Astrocyte of the cerebellum (primary cell): ENCODE data around the gene PPP1R13L.
"Not testable (repeated sequence)": the region's sequence is repeated elsewhere in the genome, so short reads cannot be mapped to it uniquely, and the experiment has no call there.

Experiments used
- DNase-seq: peaks from one replicate; pipeline ENCODE4 v3.0.0-alpha.2; 2011; ENCODE audit warnings: low read depth
- H3K4me3 ChIP-seq: 2 replicates; pipeline ENCODE4 v1.5.1; 2011; ENCODE audit warnings: mild to moderate bottlenecking, low read depth, low read length, moderate library complexity
- CTCF ChIP-seq: IDR thresholded peaks from 2 replicates; pipeline ENCODE4 v1.5.1; 2012; ENCODE audit warnings: low read length, low read depth, moderate library complexity, mild to moderate bottlenecking; ENCODE audit errors: missing control alignments
- in situ Hi-C: cut with HindIII; loops from 2 replicates; pipeline ENCODE4 v1.10.0; 2017; ENCODE audit warnings: low sequenced_read_pairs

The PPP1R13L gene

GRCh38 chr19:45418802-45419201 is 13.9 kb upstream of the PPP1R13L start:
- in situ Hi-C loops: no loop called here
- DNase-seq: no peak
- H3K4me3 ChIP-seq: no peak overlapping the region
- TF ChIP-seq CTCF: no peak

DNA sequence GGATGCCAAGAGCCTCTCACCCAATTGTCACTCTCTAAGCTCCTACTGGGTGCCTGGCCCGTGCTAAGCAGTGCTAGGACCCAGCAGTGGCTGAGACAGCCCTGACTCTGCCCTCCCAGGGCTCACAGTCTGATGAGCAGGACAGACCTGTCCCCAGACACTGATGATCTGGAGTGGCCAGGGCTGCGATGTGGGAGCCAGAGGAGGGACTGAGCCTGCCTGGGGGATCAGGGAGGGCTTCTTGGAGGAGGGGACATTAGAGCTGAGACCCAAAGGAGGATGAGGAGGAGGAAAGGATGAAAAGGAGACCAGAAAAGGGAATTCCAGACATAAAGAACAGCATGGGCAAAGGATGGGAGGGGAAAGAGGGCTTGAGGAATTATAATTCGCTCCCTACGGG is 12.3 kb upstream of the PPP1R13L start:
- no peak overlapping the region for H3K4me3 ChIP-seq
- in situ Hi-C loops: no loop called here
- no peak for DNase-seq
- TF ChIP-seq CTCF: no peak

- no peak for TF ChIP-seq CTCF
Measured at GRCh38 chr19:45414468-45414867, 9.6 kb upstream of the PPP1R13L start.

GRCh38 chr19:45413497-45413896 is 8.6 kb upstream of the PPP1R13L start:
- in situ Hi-C loops: no loop called here
- H3K4me3 ChIP-seq: no peak overlapping the region
- no peak for DNase-seq
- TF ChIP-seq CTCF: no peak

More at GRCh38 chr19:45414468-45414867, 9.6 kb upstream of the PPP1R13L start:
- in situ Hi-C loops: no loop called here
- DNase-seq: no peak
- H3K4me3 ChIP-seq: no peak overlapping the region

GRCh38 chr19:45410330-45410729 is 5.5 kb upstream of the PPP1R13L start:
- DNase-seq, in situ Hi-C loops, H3K4me3 ChIP-seq: not testable (repeated sequence)

- H3K4me3 ChIP-seq: no peak overlapping the region
- no peak for TF ChIP-seq CTCF
- no peak for DNase-seq
- in situ Hi-C loops: no loop called here
Measured at GRCh38 chr19:45409557-45409920, 4.7 kb upstream of the PPP1R13L start.

GRCh38 chr19:45408830-45409556 is 4.1 kb upstream of the PPP1R13L start:
- H3K4me3 ChIP-seq: no peak overlapping the region
- DNase-seq: no peak
- TF ChIP-seq CTCF: no peak
- in situ Hi-C loops: no loop called here
